HS-5 (cell line): ENCODE measurements around the gene IL32.
"Not testable (repeated sequence)": the region's sequence is repeated elsewhere in the genome, so short reads cannot be mapped to it uniquely, and the experiment has no call there.

Source experiments
- DNase-seq: peaks from one replicate; pipeline ENCODE4 v3.0.0-alpha.2; 2012; ENCODE audit warnings: low read depth

The IL32 gene

DNA sequence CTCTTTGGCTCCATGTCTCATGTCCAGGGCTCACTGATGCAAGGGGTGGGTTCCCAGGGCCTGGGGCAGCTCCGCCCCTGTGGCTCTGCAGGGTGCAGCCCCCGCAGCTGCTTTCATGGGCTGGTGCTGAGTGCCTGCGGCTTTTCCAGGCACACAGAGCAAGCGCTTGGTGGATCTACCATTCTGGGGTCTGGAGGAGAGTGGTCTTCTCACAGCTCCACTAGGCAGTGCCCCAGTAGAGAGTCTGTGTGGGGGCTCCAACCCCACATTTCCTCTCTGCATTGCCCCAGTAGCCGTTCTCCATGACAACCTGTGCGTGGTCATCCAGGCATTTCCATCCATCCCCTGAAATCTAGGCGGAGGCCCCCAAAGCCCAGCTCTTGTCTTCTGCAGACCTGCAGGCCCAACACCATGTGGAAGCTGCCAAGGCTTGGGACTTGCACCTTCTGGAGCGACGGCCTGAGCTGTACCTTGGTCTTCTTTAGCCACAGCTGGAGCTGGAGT lies 5.2 kb downstream of the IL32 start:
- no peak for DNase-seq

- no peak for DNase-seq
Observed at GRCh38 chr16:3071655-3072054, 6.2 kb downstream of the IL32 start.

GRCh38 chr16:3072148-3072547 lies 6.7 kb downstream of the IL32 start:
- not testable (repeated sequence) for DNase-seq

- not testable (repeated sequence) for DNase-seq
Observed at GRCh38 chr16:3072576-3073263, 7.3 kb downstream of the IL32 start.

DNA sequence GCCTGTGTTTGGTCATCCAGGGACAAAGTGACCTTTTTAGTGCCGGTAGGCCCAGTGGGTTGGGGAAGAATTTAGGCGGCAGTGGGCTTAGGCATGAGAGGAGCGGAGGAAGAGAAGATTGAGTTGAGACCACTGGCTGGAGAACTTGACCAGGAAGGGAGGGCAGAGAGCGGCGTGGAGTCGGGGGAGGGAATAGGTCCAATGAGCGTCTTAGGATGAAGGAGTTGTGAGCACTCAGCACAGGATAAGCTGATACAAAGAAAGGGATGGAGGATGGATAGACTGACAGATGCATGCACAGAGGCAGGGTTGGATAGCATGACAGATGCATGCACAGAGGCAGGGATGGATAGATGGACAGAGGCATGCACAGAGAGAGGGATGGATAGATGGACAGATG lies 8.0 kb downstream of the IL32 start:
- DNase-seq: no peak

- no peak for DNase-seq
Observed at GRCh38 chr16:3074860-3075522, 9.6 kb downstream of the IL32 start.

DNA sequence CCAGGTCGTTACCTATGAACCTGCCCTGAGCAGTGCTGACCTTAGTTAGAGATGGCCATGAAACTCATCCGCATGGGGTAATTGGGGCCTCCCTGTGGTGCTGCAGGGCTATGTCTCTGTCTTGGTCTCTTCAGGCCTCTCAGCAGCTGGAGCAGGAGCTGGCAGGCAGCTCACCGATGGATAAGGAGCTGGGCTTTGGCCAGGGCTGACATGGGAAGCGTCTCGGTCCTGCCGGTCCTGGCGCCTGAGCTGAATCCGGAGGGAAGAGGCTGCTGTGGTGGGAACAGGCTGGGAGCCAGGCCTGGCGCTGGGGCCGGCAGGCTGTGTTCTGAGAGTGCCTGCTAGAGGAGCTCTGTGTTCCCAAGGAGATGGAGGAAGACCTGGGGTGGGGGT lies 10.1 kb downstream of the IL32 start:
- DNase-seq: no peak

DNA sequence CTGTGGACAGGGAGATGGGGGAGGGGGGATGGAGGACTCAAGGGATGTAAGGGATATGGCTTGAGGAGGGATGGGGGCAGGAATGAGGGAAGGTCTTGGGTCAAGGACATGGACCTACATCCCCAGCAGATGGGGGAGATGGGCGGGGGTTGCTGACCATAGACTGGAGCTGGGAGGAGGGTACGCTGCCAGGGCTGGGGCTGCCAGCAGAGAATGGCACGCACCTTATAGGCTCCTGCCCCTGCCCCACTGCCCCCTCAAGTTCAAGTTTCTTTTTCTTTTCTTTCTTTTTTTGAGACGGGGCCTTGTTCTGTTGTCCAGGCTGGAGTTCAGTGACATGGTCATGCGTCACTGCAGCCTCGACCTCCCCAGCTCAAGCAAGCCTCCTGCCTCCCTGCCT lies 10.5 kb downstream of the IL32 start:
- DNase-seq: not testable (repeated sequence)

DNA sequence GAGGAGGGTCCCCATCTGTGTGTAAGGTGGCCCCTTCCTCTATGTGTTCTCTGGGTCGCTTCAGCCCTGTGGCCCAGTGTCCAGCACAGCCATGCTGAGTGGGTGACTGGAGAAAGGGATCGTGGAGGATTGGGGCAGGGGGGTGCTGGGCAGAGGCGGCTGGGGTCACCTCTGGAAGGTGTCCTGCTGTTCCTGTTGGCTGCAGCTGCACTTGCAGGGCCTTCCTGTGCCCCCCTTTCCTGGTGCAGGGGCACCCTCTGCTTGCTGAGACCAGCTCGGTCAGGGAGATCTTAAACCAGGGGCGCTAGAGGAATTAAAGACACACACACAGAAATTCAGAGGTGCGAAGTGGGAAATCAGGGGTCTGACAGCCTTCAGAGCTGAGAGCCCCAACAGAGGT lies 11.1 kb downstream of the IL32 start:
- no peak for DNase-seq

DNA sequence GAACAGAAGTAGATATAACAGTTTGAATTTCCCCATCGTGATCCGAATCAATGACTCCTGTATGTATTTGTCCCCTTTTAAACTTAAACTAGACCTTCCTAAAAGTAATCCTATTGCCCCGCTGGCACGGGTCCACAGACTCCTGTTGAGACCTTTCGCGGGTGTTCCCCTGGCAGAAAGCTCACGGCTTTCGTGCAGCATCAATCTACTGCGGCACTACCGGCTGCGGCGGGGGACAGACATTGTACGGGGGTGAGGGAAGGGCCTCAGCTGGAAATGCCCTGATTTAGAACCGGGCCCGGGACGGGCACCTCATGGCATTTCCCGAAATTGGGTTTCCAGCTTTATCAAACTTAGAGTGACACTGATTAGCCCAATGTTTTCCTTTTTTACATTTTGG lies 14.6 kb downstream of the IL32 start:
- no peak for DNase-seq

GRCh38 chr16:3081957-3082356 lies 16.5 kb downstream of the IL32 start:
- not testable (repeated sequence) for DNase-seq

- not testable (repeated sequence) for DNase-seq
Observed at GRCh38 chr16:3083408-3083807, 18.0 kb downstream of the IL32 start.

DNA sequence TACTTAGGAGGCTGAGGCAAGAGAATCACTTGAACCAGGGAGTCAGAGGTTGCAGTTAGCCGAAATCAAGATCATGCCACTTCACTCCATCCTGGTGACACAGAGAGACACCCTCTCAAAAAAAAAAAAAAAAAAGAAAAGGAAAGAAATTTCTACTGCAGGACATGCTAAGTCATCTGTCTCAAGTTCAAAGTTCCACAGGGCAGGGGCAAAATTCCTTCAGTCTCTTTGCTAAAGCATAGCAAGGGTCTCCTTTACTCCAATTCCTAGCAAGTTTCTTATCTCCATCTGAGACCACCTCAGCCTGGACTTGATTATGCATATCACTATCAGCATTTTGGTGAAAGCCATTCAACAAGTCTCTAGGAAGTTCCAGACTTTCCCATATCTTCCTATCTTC lies 19.1 kb downstream of the IL32 start:
- DNase-seq: no peak

DNA sequence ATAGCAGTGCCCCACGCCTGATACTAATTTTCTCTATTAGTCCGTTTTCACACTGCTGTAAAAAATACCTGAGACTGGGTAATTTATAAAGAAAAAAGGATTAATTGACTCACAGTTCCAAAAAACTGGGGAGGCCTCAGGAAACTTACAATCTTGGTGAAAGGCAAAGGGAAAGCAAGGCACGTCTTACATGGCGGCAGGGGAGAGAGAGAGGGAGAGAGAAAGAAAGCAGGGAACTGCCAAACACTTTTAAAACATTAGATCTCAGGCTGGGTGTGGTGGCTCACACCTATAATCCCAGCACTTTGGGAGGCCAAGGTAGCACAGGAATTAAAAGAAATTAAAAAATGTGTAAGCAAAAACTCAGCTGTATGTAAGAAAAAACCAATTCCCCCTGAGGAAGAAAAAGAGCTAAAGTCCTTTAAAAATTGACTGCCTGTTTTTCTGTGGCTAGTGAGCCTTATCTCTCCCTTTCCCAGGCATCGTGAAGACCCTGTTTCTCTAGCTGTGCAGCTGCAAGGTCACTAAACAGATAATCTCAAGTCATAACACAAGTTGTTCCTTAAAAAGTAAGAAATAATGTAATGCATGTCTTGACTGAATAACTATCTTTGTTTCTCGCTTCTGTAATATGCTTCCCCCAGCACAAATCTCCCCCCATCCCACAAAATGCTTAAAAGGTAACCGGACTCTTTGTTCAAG lies 19.7 kb downstream of the IL32 start:
- no peak for DNase-seq

DNA sequence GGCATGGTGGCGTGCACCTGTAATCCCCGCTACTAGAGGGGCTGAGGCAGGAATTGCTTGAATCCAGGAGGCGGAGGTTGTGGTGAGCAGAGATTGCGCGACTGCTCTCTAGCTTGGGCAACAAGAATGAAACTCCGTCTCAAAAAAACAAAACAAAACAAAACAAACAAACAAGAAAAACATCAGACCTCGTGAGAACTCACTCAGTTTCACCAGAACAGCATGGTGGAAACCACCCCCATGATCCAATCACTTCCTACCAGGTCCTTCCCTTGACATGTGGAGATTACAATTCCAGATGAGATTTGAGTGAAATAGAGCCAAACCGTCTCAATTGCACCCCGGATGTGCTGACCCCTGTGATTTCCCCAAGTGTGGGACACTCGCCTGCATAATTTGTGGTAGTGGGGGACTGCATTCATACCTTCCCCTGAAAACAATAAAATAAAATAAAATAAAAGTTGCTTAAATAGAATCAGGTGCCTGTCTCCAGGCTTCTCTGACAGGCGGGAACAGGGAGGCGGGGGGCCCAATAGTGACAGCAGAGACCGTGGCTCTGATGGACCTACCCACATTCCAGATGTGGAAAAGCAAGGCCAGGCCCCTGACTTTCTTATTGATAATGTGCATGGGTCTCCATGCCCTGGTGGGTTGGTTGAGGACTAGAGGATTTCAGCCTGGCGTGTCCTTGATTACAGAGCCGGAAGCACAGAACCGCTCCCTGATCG lies 20.6 kb downstream of the IL32 start:
- DNase-seq: no peak

DNA sequence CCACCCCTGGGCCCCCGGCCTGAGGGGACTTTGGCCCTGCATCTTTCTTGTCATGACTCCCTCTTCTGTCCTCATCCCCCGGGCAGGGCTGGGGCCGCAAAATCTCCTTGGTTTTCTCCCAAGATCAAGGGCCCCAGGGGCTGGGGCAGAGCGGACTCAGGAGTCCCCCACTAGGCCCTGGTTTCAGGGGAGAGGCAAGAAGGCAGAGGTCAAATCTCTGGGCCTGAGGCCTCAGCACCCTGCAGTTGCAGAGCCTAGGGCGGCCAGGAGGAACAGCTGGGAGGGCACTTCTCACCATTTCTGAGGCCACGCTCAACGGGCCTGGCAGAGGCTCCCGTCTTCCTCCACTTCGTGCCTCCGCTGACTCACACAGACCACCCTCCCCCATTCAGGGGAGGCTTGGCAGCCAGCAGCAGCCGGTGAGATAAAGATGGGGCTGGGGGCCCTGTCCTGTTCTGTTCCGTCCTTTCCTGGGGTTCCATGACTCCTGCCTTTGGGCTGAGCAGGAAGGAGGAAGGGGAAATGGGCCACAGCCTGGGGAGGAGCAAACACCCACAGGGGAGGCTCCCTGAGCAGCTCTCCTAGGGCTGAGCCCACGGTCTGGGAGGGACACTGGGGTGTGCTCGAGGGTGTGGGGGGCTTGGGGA lies 21.3 kb downstream of the IL32 start:
- no peak for DNase-seq

DNA sequence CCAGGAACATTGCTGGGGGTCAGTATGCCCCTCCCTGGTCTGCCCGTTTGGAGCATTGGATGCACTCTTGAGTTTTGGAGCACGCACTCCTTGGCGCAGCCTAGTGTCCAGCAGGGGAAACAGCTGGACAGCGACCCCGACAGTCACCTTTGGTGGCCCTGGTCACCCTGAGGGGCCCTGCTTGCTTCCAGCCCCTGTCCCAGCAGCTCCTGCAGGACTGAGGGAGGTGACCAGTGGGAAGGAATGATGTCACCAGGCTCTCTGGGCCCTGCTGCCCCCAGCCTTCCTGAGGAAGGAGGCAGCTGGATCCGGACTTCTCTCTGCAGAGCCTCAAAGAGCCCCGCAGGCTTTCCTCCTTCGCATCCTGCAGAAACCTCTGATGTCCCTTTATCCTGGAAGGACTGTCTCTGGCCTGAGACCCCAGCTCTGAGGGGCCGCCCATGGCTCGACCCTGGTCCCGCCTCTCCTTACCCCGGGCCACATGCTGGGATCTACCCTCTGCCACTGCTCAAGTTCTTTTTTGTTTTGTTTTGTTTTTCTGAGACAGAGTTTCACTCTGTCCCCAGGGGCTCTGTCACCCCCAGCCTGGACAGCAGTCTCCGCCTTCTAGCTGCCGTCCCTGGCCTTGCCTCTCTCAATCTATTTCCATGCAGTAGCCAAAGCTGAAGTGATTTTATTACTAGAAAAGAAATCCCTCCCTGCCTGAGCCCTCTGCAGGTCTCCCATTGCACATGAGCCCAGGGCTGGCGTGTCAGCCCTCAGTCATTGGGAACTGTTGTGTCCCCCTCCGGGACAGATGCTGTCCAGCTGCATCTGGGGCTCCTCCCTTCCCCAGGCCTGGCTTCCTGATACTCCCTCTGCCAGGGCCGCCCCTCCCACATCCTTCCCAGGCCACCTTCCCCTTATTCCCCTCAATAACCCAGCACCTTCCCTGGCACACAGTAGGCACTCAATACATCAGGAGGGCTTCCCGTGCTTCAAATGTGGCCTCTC lies 22.1 kb downstream of the IL32 start:
- DNase-seq: no peak

DNA sequence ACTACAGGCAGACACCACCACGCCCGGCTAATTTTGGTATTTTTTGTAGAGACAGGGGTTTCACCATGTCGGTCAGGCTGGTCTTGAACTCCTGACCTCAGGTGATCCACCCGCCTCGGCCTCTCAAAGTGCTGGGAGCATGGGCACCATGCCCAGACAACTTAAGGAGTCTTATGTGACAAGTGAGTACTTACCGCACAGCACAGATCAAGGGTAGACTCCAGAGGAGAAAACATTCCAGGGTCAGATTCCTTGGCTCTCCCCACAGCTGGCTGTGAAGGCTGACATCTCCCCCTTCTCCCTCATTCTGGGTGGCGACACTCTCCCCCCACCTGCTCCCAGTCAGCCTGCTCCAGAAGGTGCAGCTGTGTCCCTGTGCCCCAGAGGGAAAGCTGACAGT lies 23.0 kb downstream of the IL32 start:
- no peak for DNase-seq

DNA sequence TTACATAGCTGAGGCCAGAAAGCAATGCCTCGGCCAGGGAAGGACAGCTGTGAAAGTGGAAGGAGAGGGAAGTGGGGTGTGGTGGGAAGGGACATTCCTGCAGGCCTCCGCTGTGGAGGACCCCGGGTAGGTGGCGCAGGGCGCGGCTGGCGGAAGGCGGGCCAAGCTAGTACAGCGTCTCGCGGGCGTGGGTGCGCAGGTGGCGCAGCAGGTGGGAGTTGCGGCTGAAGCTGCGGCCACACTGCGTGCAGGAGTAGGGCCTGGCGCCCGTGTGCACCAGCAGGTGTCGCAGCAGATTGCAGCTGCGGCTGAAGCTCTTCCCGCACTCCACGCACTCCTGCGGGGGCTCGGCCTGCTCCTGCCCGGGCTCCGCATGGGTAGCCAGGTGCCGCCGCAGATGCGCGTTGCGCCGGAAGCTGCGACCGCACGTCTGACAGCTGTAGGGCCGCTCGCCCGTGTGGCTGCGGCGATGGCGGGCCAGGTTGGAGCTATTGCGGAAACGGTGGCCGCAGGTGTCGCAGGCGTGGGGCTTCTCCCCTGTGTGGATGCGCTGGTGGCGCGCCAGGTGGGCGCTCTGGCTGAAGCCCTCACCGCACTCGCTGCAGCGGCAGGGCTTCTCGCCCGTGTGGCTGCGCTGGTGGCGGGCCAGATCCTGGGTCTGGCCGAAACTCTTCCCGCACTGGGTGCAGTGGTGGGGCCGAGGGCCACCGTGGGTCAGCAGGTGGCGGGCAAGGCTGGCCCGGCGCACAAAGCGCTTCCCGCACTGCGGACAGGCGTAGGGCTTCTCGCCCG lies 23.7 kb downstream of the IL32 start:
- DNase-seq: no peak
